Naive B cell (primary cell): ENCODE measurements around the gene ADAM19. TPM values are rescaled to one million over a fixed set of nuclear protein-coding genes. Genes with fewer than 3 reads are reported as not detected.

Experiments
- ATAC-seq, 2 donors: fragments of 150-1000 bp; cut with Tn5 transposase; 2 replicates each; pipeline ENCODE4 v1.10.0; 2021; ENCODE audit warnings: low read depth in 2 of 2, mild to moderate bottlenecking in 2 of 2, moderate library complexity in 2 of 2
- DNase-seq: peaks from one replicate; pipeline ENCODE4 v3.0.0; 2022
- H3K27ac Mint-ChIP-seq, 6 donors: one replicate each; pipeline ENCODE4 v1.8.0; 2020 to 2022; ENCODE audit warnings: mild to moderate bottlenecking in 6 of 6, mixed read lengths in 6 of 6, moderate library complexity in 5 of 6, inconsistent platforms in 2 of 6
- H3K27me3 Mint-ChIP-seq, 3 donors: one replicate each; pipeline ENCODE4 v1.8.0; 2021 to 2022; ENCODE audit warnings: mixed read lengths in 3 of 3, mild to moderate bottlenecking in 1 of 3
- H3K36me3 Mint-ChIP-seq, 2 donors: one replicate each; pipeline ENCODE4 v1.8.0; 2020 to 2022; ENCODE audit warnings: mixed read lengths in 2 of 2, inconsistent platforms in 1 of 2, mild to moderate bottlenecking in 1 of 2
- H3K4me1 Mint-ChIP-seq, 3 donors: one replicate each; pipeline ENCODE4 v1.8.0; 2020 to 2022; ENCODE audit warnings: mixed read lengths in 3 of 3, inconsistent platforms in 1 of 3, mild to moderate bottlenecking in 1 of 3, moderate library complexity in 1 of 3
- H3K4me3 Mint-ChIP-seq, 8 donors: one replicate each; pipeline ENCODE4 v1.8.0; 2020 to 2022; ENCODE audit warnings: mild to moderate bottlenecking in 8 of 8, mixed read lengths in 8 of 8, moderate library complexity in 8 of 8, inconsistent platforms in 2 of 8
- H3K9me3 Mint-ChIP-seq, 7 donors: one replicate each; pipeline ENCODE4 v1.8.0; 2020 to 2022; ENCODE audit warnings: mixed read lengths in 7 of 7, mild to moderate bottlenecking in 5 of 7, inconsistent platforms in 2 of 7, moderate library complexity in 1 of 7
- polyA plus RNA-seq, 6 donors: library from polyadenylated mRNA; unstranded; fragments of 300-500 nt; fragmentation: Illumina TruSeq; gene quantifications; one replicate each; pipeline ENCODE4 v1.2.3, GENCODE V29; 2021; ENCODE audit warnings: low read depth in 6 of 6

The ADAM19 gene
- polyA plus RNA-seq, 6 donors from 2014 or later: 6.3 to 75.5 (median 43.4) TPM

GRCh38 chr5:157606046-157606445 lies 30.5 kb upstream of the ADAM19 start:
- ATAC-seq: no peak
- Mint-ChIP-seq H3K4me1 (peaks cover 43 to 67% (median 48%) of the 10 kb centered on the region in 3 donors), H3K27ac (peak overlapping the region in 3 of 6 donors; percentile 18 to 77 (median 61))

GRCh38 chr5:157603333-157604190 lies 28.0 kb upstream of the ADAM19 start:
- H3K4me3 Mint-ChIP-seq: peak overlapping the region in 3 of 8 donors; percentile 45 to 80 (median 76)
- ATAC-seq (no peak), DNase-seq (no peak)
- H3K4me1 Mint-ChIP-seq: peaks cover 43 to 83% (median 60%) of the 10 kb centered on the region in 3 donors
- H3K27ac Mint-ChIP-seq: peak overlapping the region; percentile 61 to 96 (median 90)
- no peaks in the 10 kb centered on the region for H3K27me3 Mint-ChIP-seq
- no peaks in the 10 kb centered on the region for H3K36me3 Mint-ChIP-seq
- no peaks in the 10 kb centered on the region for H3K9me3 Mint-ChIP-seq

More at GRCh38 chr5:157606046-157606445, 30.5 kb upstream of the ADAM19 start:
- Mint-ChIP-seq H3K27me3 (no peaks in the 10 kb centered on the region), H3K4me3 (peak overlapping the region in 1 of 8 donors; percentile 3), H3K9me3 (no peaks in the 10 kb centered on the region), H3K36me3 (no peaks in the 10 kb centered on the region)
- no peak for DNase-seq

GRCh38 chr5:157602505-157602904 lies 26.9 kb upstream of the ADAM19 start:
- peaks cover 38 to 83% (median 61%) of the 10 kb centered on the region in 3 donors for H3K4me1 Mint-ChIP-seq
- peak overlapping the region; percentile 18 to 96 (median 90) for H3K27ac Mint-ChIP-seq
- H3K9me3 Mint-ChIP-seq: peaks cover 0 to 9% (median 0%) of the 10 kb centered on the region in 7 donors
- H3K27me3 Mint-ChIP-seq: no peaks in the 10 kb centered on the region
- DNase-seq: peak; percentile 74
- H3K4me3 Mint-ChIP-seq: peak overlapping the region; percentile 0 to 80 (median 51)
- peak; percentile 89 to 92 for ATAC-seq
- no peaks in the 10 kb centered on the region for H3K36me3 Mint-ChIP-seq

GRCh38 chr5:157600252-157600651 lies 24.7 kb upstream of the ADAM19 start:
- peaks cover 0 to 12% (median 8%) of the 10 kb centered on the region in 7 donors for H3K9me3 Mint-ChIP-seq
- H3K4me1 Mint-ChIP-seq: peaks cover 47 to 93% (median 74%) of the 10 kb centered on the region in 3 donors
- H3K36me3 Mint-ChIP-seq: peaks cover 0 to 7% of the 10 kb centered on the region in 2 donors
- peak overlapping the region in 3 of 8 donors; percentile 12 to 61 (median 32) for H3K4me3 Mint-ChIP-seq
- peak overlapping the region in 5 of 6 donors; percentile 54 to 88 (median 78) for H3K27ac Mint-ChIP-seq
- no peak for DNase-seq
- no peaks in the 10 kb centered on the region for H3K27me3 Mint-ChIP-seq
- no peak for ATAC-seq

GRCh38 chr5:157599565-157599964 lies 24.0 kb upstream of the ADAM19 start:
- peaks cover 53 to 97% (median 81%) of the 10 kb centered on the region in 3 donors for H3K4me1 Mint-ChIP-seq
- DNase-seq (no peak), ATAC-seq (no peak)
- peak overlapping the region in 7 of 8 donors; percentile 17 to 76 (median 59) for H3K4me3 Mint-ChIP-seq
- H3K36me3 Mint-ChIP-seq: peaks cover 0 to 7% of the 10 kb centered on the region in 2 donors
- peak overlapping the region in 4 of 6 donors; percentile 49 to 97 (median 68) for H3K27ac Mint-ChIP-seq
- H3K9me3 Mint-ChIP-seq: peaks cover 0 to 12% (median 8%) of the 10 kb centered on the region in 7 donors
- H3K27me3 Mint-ChIP-seq: no peaks in the 10 kb centered on the region

GRCh38 chr5:157598350-157598936 lies 22.9 kb upstream of the ADAM19 start:
- peaks cover 0 to 7% of the 10 kb centered on the region in 2 donors for H3K36me3 Mint-ChIP-seq
- peaks cover 0 to 12% (median 8%) of the 10 kb centered on the region in 7 donors for H3K9me3 Mint-ChIP-seq
- peak in 1 of 2 donors; percentile 10 for ATAC-seq
- peak; percentile 52 for DNase-seq
- peaks cover 51 to 97% (median 83%) of the 10 kb centered on the region in 3 donors for H3K4me1 Mint-ChIP-seq
- H3K4me3 Mint-ChIP-seq: peak overlapping the region; percentile 31 to 84 (median 68)
- H3K27ac Mint-ChIP-seq: peak overlapping the region; percentile 70 to 97 (median 95)
- H3K27me3 Mint-ChIP-seq: no peaks in the 10 kb centered on the region

- DNase-seq (no peak), ATAC-seq (no peak)
- Mint-ChIP-seq H3K27me3 (no peaks in the 10 kb centered on the region), H3K4me3 (peak overlapping the region; percentile 27 to 81 (median 76)), H3K27ac (peak overlapping the region; percentile 85 to 97 (median 95)), H3K4me1 (peaks cover 50 to 97% (median 83%) of the 10 kb centered on the region in 3 donors), H3K9me3 (peaks cover 0 to 12% (median 8%) of the 10 kb centered on the region in 7 donors), H3K36me3 (peaks cover 0 to 7% of the 10 kb centered on the region in 2 donors)
Observed at GRCh38 chr5:157597277-157597676, 21.7 kb upstream of the ADAM19 start.

- peak; percentile 83 for DNase-seq
- H3K27me3 Mint-ChIP-seq: no peaks in the 10 kb centered on the region
Observed at GRCh38 chr5:157596487-157596886, 20.9 kb upstream of the ADAM19 start.

GRCh38 chr5:157594675-157595459 lies 19.3 kb upstream of the ADAM19 start:
- DNase-seq: no peak
- Mint-ChIP-seq H3K4me1 (peaks cover 55 to 93% (median 89%) of the 10 kb centered on the region in 3 donors), H3K36me3 (peaks cover 5 to 17% of the 10 kb centered on the region in 2 donors), H3K4me3 (peak overlapping the region; percentile 26 to 82 (median 64)), H3K27me3 (no peaks in the 10 kb centered on the region), H3K27ac (peak overlapping the region; percentile 63 to 97 (median 92)), H3K9me3 (peaks cover 3 to 16% (median 9%) of the 10 kb centered on the region in 7 donors)
- no peak for ATAC-seq

More at GRCh38 chr5:157596487-157596886, 20.9 kb upstream of the ADAM19 start:
- Mint-ChIP-seq H3K36me3 (peaks cover 5 to 14% of the 10 kb centered on the region in 2 donors), H3K27ac (peak overlapping the region; percentile 63 to 97 (median 95)), H3K4me3 (peak overlapping the region in 7 of 8 donors; percentile 23 to 81 (median 76)), H3K9me3 (peaks cover 3 to 16% (median 9%) of the 10 kb centered on the region in 7 donors), H3K4me1 (peaks cover 52 to 97% (median 89%) of the 10 kb centered on the region in 3 donors)
- peak; percentile 77 to 82 for ATAC-seq

GRCh38 chr5:157594257-157594656 lies 18.7 kb upstream of the ADAM19 start:
- Mint-ChIP-seq H3K27me3 (no peaks in the 10 kb centered on the region), H3K4me1 (peaks cover 56 to 90% (median 88%) of the 10 kb centered on the region in 3 donors), H3K36me3 (peaks cover 5 to 17% of the 10 kb centered on the region in 2 donors), H3K9me3 (peaks cover 3 to 16% (median 9%) of the 10 kb centered on the region in 7 donors), H3K4me3 (peak overlapping the region in 7 of 8 donors; percentile 9 to 82 (median 61)), H3K27ac (peak overlapping the region; percentile 92 to 100 (median 97))
- no peak for ATAC-seq
- no peak for DNase-seq

GRCh38 chr5:157593052-157593757 lies 17.6 kb upstream of the ADAM19 start:
- Mint-ChIP-seq H3K4me3 (peak overlapping the region; percentile 77 to 91 (median 84)), H3K4me1 (peaks cover 55 to 82% (median 80%) of the 10 kb centered on the region in 3 donors), H3K36me3 (peaks cover 5 to 17% of the 10 kb centered on the region in 2 donors), H3K9me3 (peaks cover 3 to 14% (median 9%) of the 10 kb centered on the region in 7 donors), H3K27me3 (no peaks in the 10 kb centered on the region), H3K27ac (peak overlapping the region; percentile 97 to 100 (median 98))
- ATAC-seq (peak; percentile 7 to 11), DNase-seq (no peak)

- Mint-ChIP-seq H3K27ac (peak overlapping the region; percentile 97 to 100 (median 98)), H3K9me3 (peaks cover 3 to 13% (median 6%) of the 10 kb centered on the region in 7 donors), H3K4me3 (peak overlapping the region; percentile 77 to 91 (median 84)), H3K36me3 (peaks cover 5 to 17% of the 10 kb centered on the region in 2 donors), H3K27me3 (no peaks in the 10 kb centered on the region), H3K4me1 (peaks cover 52 to 76% (median 73%) of the 10 kb centered on the region in 3 donors)
- ATAC-seq (peak; percentile 56 to 65), DNase-seq (peak; percentile 70)
Observed at GRCh38 chr5:157592594-157592993, 17.0 kb upstream of the ADAM19 start.
